Panc1 (cell line): Measurements from ENCODE around the gene GAREM2. TPM values are rescaled to one million over a fixed set of nuclear protein-coding genes. Genes with fewer than 3 reads are reported as not detected.
A peak's percentile ranks its signal among the peaks of the same experiment; 100 is the strongest.

Source experiments
- ATAC-seq: fragments of 200-7000 bp; cut with Tn5 transposase; 2 replicates; pipeline ENCODE4 v1.9.1; 2020; ENCODE audit warnings: mild to moderate bottlenecking, moderate library complexity
- BruUV-seq: library from RNA; stranded (reverse); fragments of 400-500 nt; replicated peaks from 2 replicates; lab custom pipeline; 2021; lab: Mats Ljungman, UMichigan
- CTCF ChIA-PET: fragments of 300-600 bp; sonication (Branson Sonifier 250); formaldehyde crosslinking; loops from one replicate; lab custom pipeline; 2022; ENCODE audit warnings: antibody characterized with exemption; lab: Charles Lee
- POLR2A ChIA-PET: fragments of 300-600 bp; sonication (Branson Sonifier 250); formaldehyde crosslinking; loops from one replicate; lab custom pipeline; 2022; ENCODE audit warnings: antibody characterized with exemption; lab: Charles Lee
- DNase-seq: peaks from one replicate; pipeline ENCODE4 v3.0.0-alpha.2; 2010; ENCODE audit warnings: low read depth, low spot score
- H3K27ac ChIP-seq: 2 replicates; pipeline ENCODE4 v1.5.1; 2011; ENCODE audit warnings: mild to moderate bottlenecking, low read length, inconsistent platforms
- H3K27me3 ChIP-seq: fragments of 200-500 bp; sonication (Bioruptor generic); 2 replicates; pipeline ENCODE4 v1.6.0; 2014; ENCODE audit warnings: low read length, inconsistent platforms; ENCODE audit not compliant: control insufficient read depth, insufficient read depth
- H3K36me3 ChIP-seq: fragments of 200-500 bp; sonication (Bioruptor generic); 2 replicates; pipeline ENCODE4 v1.5.1; 2014; ENCODE audit warnings: inconsistent platforms, mild to moderate bottlenecking, low read length, moderate library complexity; ENCODE audit not compliant: control insufficient read depth, insufficient read depth
- H3K4me1 ChIP-seq: 2 replicates; pipeline ENCODE4 v1.5.1; 2011; ENCODE audit warnings: inconsistent platforms, mild to moderate bottlenecking, low read length, moderate library complexity; ENCODE audit not compliant: control insufficient read depth, insufficient read depth
- H3K4me3 ChIP-seq, 2 experiments: 2 replicates each; pipeline ENCODE4 v1.5.1; 2011 to 2012; ENCODE audit warnings: low read depth in 2 of 2, low read length in 2 of 2, mild to moderate bottlenecking in 2 of 2, inconsistent platforms in 1 of 2, moderate library complexity in 1 of 2
- H3K9me3 ChIP-seq: fragments of 200-500 bp; sonication (Bioruptor generic); 2 replicates; pipeline ENCODE4 v1.5.1; 2014; ENCODE audit warnings: low read depth, mild to moderate bottlenecking, inconsistent platforms, low read length, moderate library complexity; ENCODE audit not compliant: control insufficient read depth, insufficient read depth
- CTCF ChIP-seq: fragments of 450-650 bp; IDR thresholded peaks from 2 replicates; pipeline ENCODE4 v1.5.1; 2017; ENCODE audit warnings: mild to moderate bottlenecking
- POLR2AphosphoS5 ChIP-seq: IDR thresholded peaks from 2 replicates; pipeline ENCODE4 v1.6.1; 2012; ENCODE audit warnings: mild to moderate bottlenecking, low read depth, low read length, moderate library complexity
- REST ChIP-seq, 2 experiments: IDR thresholded peaks; 2 replicates each; pipeline ENCODE4 v1.6.1; 2011 to 2012; ENCODE audit warnings: low read depth in 2 of 2, control low read depth in 1 of 2, low read length in 1 of 2, mild to moderate bottlenecking in 1 of 2, moderate library complexity in 1 of 2; ENCODE audit not compliant: insufficient read depth in 1 of 2
- SIN3A ChIP-seq: IDR thresholded peaks from 2 replicates; pipeline ENCODE4 v1.6.1; 2012; ENCODE audit warnings: low read depth, mild to moderate bottlenecking, low read length, moderate library complexity, borderline replicate concordance; ENCODE audit not compliant: insufficient read depth
- TCF7L2 ChIP-seq: IDR thresholded peaks from 2 replicates; pipeline ENCODE4 v1.6.1; 2011; ENCODE audit warnings: mild to moderate bottlenecking, low read depth, low read length, inconsistent platforms
- in situ Hi-C: cut with HindIII; loops from 2 replicates; pipeline ENCODE4 v1.10.0; 2016; ENCODE audit warnings: low sequenced_read_pairs, low pct_unique_long_range_greater_than_20kb
- intact Hi-C: fragments of 100-400 bp; cut with micrococcal nuclease; formaldehyde crosslinking; loops from one replicate; pipeline ENCODE4 v1.10.0; 2022; ENCODE audit not compliant: unreplicated experiment
- total RNA-seq: library from RNA; stranded (reverse); gene quantifications from one replicate; pipeline ENCODE4 v1.2.1, GENCODE V29; 2021; ENCODE audit not compliant: unreplicated experiment

GAREM2 gene
- total RNA-seq, 1 experiment from 2014 or later, result 12.4 TPM

- no peaks in the 10 kb centered on the region for H3K27me3 ChIP-seq
- CTCF ChIA-PET, result no interaction called here
Measured at GRCh38 chr2:26223018-26223417, 50.1 kb downstream of the GAREM2 start.

GRCh38 chr2:26224095-26224494 is 51.2 kb downstream of the GAREM2 start:
- Histone ChIP-seq H3K4me3 (no peak overlapping the region), H3K4me1 (no peaks in the 10 kb centered on the region), H3K36me3 (peaks cover 14% of the 10 kb centered on the region), H3K9me3 (0 out of 2 replicates have a peak, but pooled peaks cover 5% of the 10 kb centered on the region), H3K27me3 (no peaks in the 10 kb centered on the region), H3K27ac (no peak overlapping the region)
- TF ChIP-seq SIN3A, result no peak
- no peak for TF ChIP-seq POLR2AphosphoS5
- no peak for TF ChIP-seq CTCF
- TF ChIP-seq TCF7L2, result no peak
- ChIA-PET POLR2A (no interaction called here), CTCF (no interaction called here)
- in situ Hi-C loops, result no loop called here
- intact Hi-C loops, result no loop called here
- no peak for DNase-seq
- no peak for ATAC-seq
- TSS peak; percentile 11 for BruUV-seq

More at GRCh38 chr2:26223018-26223417, 50.1 kb downstream of the GAREM2 start:
- TF ChIP-seq SIN3A (no peak), CTCF (no peak)
- intact Hi-C loops, result no loop called here
- DNase-seq (no peak), ATAC-seq (no peak)
- Histone ChIP-seq H3K9me3 (0 out of 2 replicates have a peak, but pooled peaks cover 5% of the 10 kb centered on the region), H3K4me1 (no peaks in the 10 kb centered on the region), H3K4me3 (no peak overlapping the region), H3K27ac (no peak overlapping the region), H3K36me3 (peaks cover 12% of the 10 kb centered on the region)
- no TSS peak for BruUV-seq
- POLR2A ChIA-PET, result no interaction called here
- in situ Hi-C loops, result no loop called here

GRCh38 chr2:26229595-26229994 is 56.7 kb downstream of the GAREM2 start:
- in situ Hi-C loops, result no loop called here
- peaks cover 31% of the 10 kb centered on the region for H3K36me3 ChIP-seq

More at GRCh38 chr2:26229595-26229994, 56.7 kb downstream of the GAREM2 start:
- POLR2A ChIA-PET, result no interaction called here
- TF ChIP-seq CTCF (no peak), REST (IDR thresholded peaks at IDR 0.05; ENCODE audit: insufficient read depth in 1 of 2, low read depth in 2 of 2, low read length in 1 of 2) (no peak), POLR2AphosphoS5 (no peak), SIN3A (no peak), TCF7L2 (no peak)
- intact Hi-C loops, result no loop called here
- Histone ChIP-seq H3K9me3 (0 out of 2 replicates have a peak, but pooled peaks cover 5% of the 10 kb centered on the region), H3K27me3 (no peaks in the 10 kb centered on the region), H3K4me1 (no peaks in the 10 kb centered on the region), H3K27ac (no peak overlapping the region), H3K4me3 (no peak overlapping the region)
- CTCF ChIA-PET, result no interaction called here
- DNase-seq, result no peak
- no peak for ATAC-seq
- no TSS peak for BruUV-seq
